ENCODE data around the gene BLM.
"Not testable (repeated sequence)": the region's sequence is repeated elsewhere in the genome, so short reads cannot be mapped to it uniquely, and the experiment has no call there.

The BLM gene

GRCh38 chr15:90683876-90684275, 33.3 kb upstream of the BLM start:
- TF ChIP-seq CTCF (conservative IDR thresholded peaks at IDR 0.05; ENCODE audit: low read depth, low read length), result no peak
- Histone ChIP-seq H3K4me1 (ENCODE audit: low read depth, poor library complexity, severe bottlenecking) (peaks cover 47% of the 10 kb centered on the region), H3K4me3 (IDR thresholded peaks at IDR 0.05; ENCODE audit: insufficient read depth, low read depth, low read length) (no peak overlapping the region), H3K9ac (no peak overlapping the region), H3K27me3 (ENCODE audit: insufficient read depth, low read depth) (no peaks in the 10 kb centered on the region), H4K20me1 (ENCODE audit: insufficient read depth) (no peaks in the 10 kb centered on the region), H3K27ac (no peak overlapping the region), H2AFZ (ENCODE audit: low read depth) (no peak overlapping the region), H3K4me2 (no peak overlapping the region), H3K36me3 (ENCODE audit: insufficient read depth) (no peaks in the 10 kb centered on the region), H3K79me2 (ENCODE audit: insufficient read depth, low read depth) (no peaks in the 10 kb centered on the region)

GRCh38 chr15:90684281-90684680, 32.9 kb upstream of the BLM start:
- Histone ChIP-seq H3K4me2 (no peak overlapping the region), H2AFZ (ENCODE audit: low read depth) (no peak overlapping the region), H3K27me3 (ENCODE audit: insufficient read depth, low read depth) (no peaks in the 10 kb centered on the region), H3K79me2 (ENCODE audit: insufficient read depth, low read depth) (no peaks in the 10 kb centered on the region), H3K4me3 (IDR thresholded peaks at IDR 0.05; ENCODE audit: insufficient read depth, low read depth, low read length) (no peak overlapping the region), H3K9ac (no peak overlapping the region), H3K36me3 (ENCODE audit: insufficient read depth) (no peaks in the 10 kb centered on the region), H3K4me1 (ENCODE audit: low read depth, poor library complexity, severe bottlenecking) (peaks cover 47% of the 10 kb centered on the region), H3K27ac (no peak overlapping the region), H4K20me1 (ENCODE audit: insufficient read depth) (no peaks in the 10 kb centered on the region)
- TF ChIP-seq CTCF (conservative IDR thresholded peaks at IDR 0.05; ENCODE audit: low read depth, low read length), result no peak

GRCh38 chr15:90685591-90686434, 31.3 kb upstream of the BLM start:
- no peaks in the 10 kb centered on the region for H3K79me2 ChIP-seq (ENCODE audit: insufficient read depth, low read depth)
- H4K20me1 ChIP-seq (ENCODE audit: insufficient read depth), result no peaks in the 10 kb centered on the region
- H3K27ac ChIP-seq, result peak overlapping the region; percentile 90
- peak overlapping the region; percentile 67 for H3K4me2 ChIP-seq
- H3K27me3 ChIP-seq (ENCODE audit: insufficient read depth, low read depth), result no peaks in the 10 kb centered on the region
- no peak for TF ChIP-seq CTCF (conservative IDR thresholded peaks at IDR 0.05; ENCODE audit: low read depth, low read length)
- peak overlapping the region; percentile 54 for H2AFZ ChIP-seq (ENCODE audit: low read depth)
- H3K9ac ChIP-seq, result peak overlapping the region; percentile 61; the same call in 1 of the 2 replicates
- H3K4me3 ChIP-seq (IDR thresholded peaks at IDR 0.05; ENCODE audit: insufficient read depth, low read depth, low read length), result no peak overlapping the region
- H3K4me1 ChIP-seq (ENCODE audit: low read depth, poor library complexity, severe bottlenecking), result peaks cover 47% of the 10 kb centered on the region
- no peaks in the 10 kb centered on the region for H3K36me3 ChIP-seq (ENCODE audit: insufficient read depth)

- H3K36me3 ChIP-seq (ENCODE audit: insufficient read depth), result no peaks in the 10 kb centered on the region
- peak overlapping the region; percentile 67 for H3K4me2 ChIP-seq
- H3K4me3 ChIP-seq (IDR thresholded peaks at IDR 0.05; ENCODE audit: insufficient read depth, low read depth, low read length), result no peak overlapping the region
- H2AFZ ChIP-seq (ENCODE audit: low read depth), result peak overlapping the region; percentile 54
- H3K9ac ChIP-seq, result peak overlapping the region; percentile 61
- peak overlapping the region; percentile 90 for H3K27ac ChIP-seq
- no peaks in the 10 kb centered on the region for H3K79me2 ChIP-seq (ENCODE audit: insufficient read depth, low read depth)
- H3K4me1 ChIP-seq (ENCODE audit: low read depth, poor library complexity, severe bottlenecking), result peaks cover 47% of the 10 kb centered on the region
- no peaks in the 10 kb centered on the region for H3K27me3 ChIP-seq (ENCODE audit: insufficient read depth, low read depth)
- H4K20me1 ChIP-seq (ENCODE audit: insufficient read depth), result no peaks in the 10 kb centered on the region
- no peak for TF ChIP-seq CTCF (conservative IDR thresholded peaks at IDR 0.05; ENCODE audit: low read depth, low read length)
These were observed 30.5 kb upstream of the BLM start for GRCh38 chr15:90686435-90687218.

- not testable (repeated sequence) for H3K9ac ChIP-seq; H3K36me3 ChIP-seq (ENCODE audit: insufficient read depth); H2AFZ ChIP-seq (ENCODE audit: low read depth); H3K79me2 ChIP-seq (ENCODE audit: insufficient read depth, low read depth); H3K27me3 ChIP-seq (ENCODE audit: insufficient read depth, low read depth); H3K4me3 ChIP-seq (IDR thresholded peaks at IDR 0.05; ENCODE audit: insufficient read depth, low read depth, low read length); H3K27ac ChIP-seq; H3K4me2 ChIP-seq; H4K20me1 ChIP-seq (ENCODE audit: insufficient read depth)
- peaks cover 55% of the 10 kb centered on the region for H3K4me1 ChIP-seq (ENCODE audit: low read depth, poor library complexity, severe bottlenecking)
These were observed 27.7 kb upstream of the BLM start for GRCh38 chr15:90689326-90689961.
